SK-N-SH (cell line): ENCODE measurements around the gene SEC62. TPM values are rescaled to one million over a fixed set of nuclear protein-coding genes. Genes with fewer than 3 reads are reported as not detected.

Source experiments
- CTCF ChIA-PET: fragments of 300-600, 350-600 bp; formaldehyde crosslinking; extraction: SDS; loops from one replicate; lab custom pipeline; 2021; lab: Yijun Ruan, JAX
- POLR2A ChIA-PET: fragments of 350-600 bp; sonication (Branson Sonifier 250); formaldehyde crosslinking; extraction: SDS; loops from one replicate; lab custom pipeline; 2020; ENCODE audit warnings: antibody characterized with exemption, inconsistent platforms; lab: Yijun Ruan, JAX
- DNase-seq: peaks from one replicate; pipeline ENCODE4 v3.0.0; 2012
- H2AFZ ChIP-seq: fragments of 200-600 bp; sonication (generic); 2 replicates; pipeline ENCODE4 v1.8.1; 2016; ENCODE audit warnings: antibody characterized with exemption, mild to moderate bottlenecking, low read depth
- H3F3A ChIP-seq: fragments of 200-600 bp; sonication (generic); replicated peaks from 2 replicates; pipeline ENCODE3; 2016; ENCODE audit warnings: antibody characterized with exemption, mild to moderate bottlenecking; ENCODE audit not compliant: insufficient read depth
- H3K27ac ChIP-seq, 2 experiments: fragments of 200-500 bp in 1 of 2; fragments of 200-600 bp in 1 of 2; sonication (Bioruptor generic) in 1 of 2; sonication (generic), shearing (Covaris generic) in 1 of 2; 2 replicates each; pipeline versions ENCODE4 v1.5.1 to v1.6.1; 2014 to 2016; ENCODE audit warnings: low read depth in 2 of 2, inconsistent platforms in 1 of 2, low read length in 1 of 2, mild to moderate bottlenecking in 1 of 2, mixed read lengths in 1 of 2
- H3K27me3 ChIP-seq: fragments of 200-600 bp; sonication (generic), shearing (Covaris generic); 2 replicates; pipeline ENCODE4 v1.6.1; 2016; ENCODE audit warnings: mixed run types; ENCODE audit not compliant: insufficient read depth
- H3K36me3 ChIP-seq, 2 experiments: fragments of 200-500 bp in 1 of 2; fragments of 200-600 bp in 1 of 2; sonication (Bioruptor generic) in 1 of 2; sonication (generic) in 1 of 2; replicated peaks in 1 of 2; 2 replicates each; pipeline versions ENCODE3 to v1.5.1; 2014 to 2016; ENCODE audit warnings: low read length in 1 of 2, mild to moderate bottlenecking in 1 of 2; ENCODE audit not compliant: insufficient read depth in 2 of 2, control insufficient read depth in 1 of 2
- H3K4me1 ChIP-seq, 2 experiments: fragments of 200-500 bp in 1 of 2; fragments of 200-600 bp in 1 of 2; sonication (Bioruptor generic) in 1 of 2; sonication (generic), shearing (Covaris generic) in 1 of 2; 2 replicates each; pipeline versions ENCODE4 v1.5.1 to v1.6.1; 2014 to 2016; ENCODE audit warnings: low read depth in 1 of 2, low read length in 1 of 2, mixed run types in 1 of 2; ENCODE audit not compliant: insufficient read depth in 2 of 2, control insufficient read depth in 1 of 2
- H3K4me2 ChIP-seq: fragments of 200-600 bp; sonication (generic), shearing (Covaris generic); 2 replicates; pipeline ENCODE4 v1.6.1; 2017; ENCODE audit warnings: mixed run types
- H3K4me3 ChIP-seq, 2 experiments: fragments of 200-500 bp in 1 of 2; fragments of 200-600 bp in 1 of 2; sonication (Bioruptor generic) in 1 of 2; sonication (generic), shearing (Covaris generic) in 1 of 2; 2 replicates each; pipeline versions ENCODE4 v1.5.1 to v1.8.1; 2014 to 2016; ENCODE audit warnings: low read depth in 2 of 2, inconsistent platforms in 1 of 2, low read length in 1 of 2, mild to moderate bottlenecking in 1 of 2, mixed read lengths in 1 of 2, moderate library complexity in 1 of 2
- H3K79me2 ChIP-seq: fragments of 200-600 bp; sonication (generic); 2 replicates; pipeline ENCODE4 v1.8.1; 2017; ENCODE audit warnings: mild to moderate bottlenecking; ENCODE audit not compliant: insufficient read depth
- H3K9ac ChIP-seq: fragments of 200-600 bp; sonication (generic); 2 replicates; pipeline ENCODE4 v1.6.1; 2017; ENCODE audit warnings: mixed run types
- H3K9me2 ChIP-seq: fragments of 200-600 bp; sonication (generic); 2 replicates; pipeline ENCODE4 v1.6.1; 2017; ENCODE audit warnings: mixed run types
- H3K9me3 ChIP-seq: fragments of 200-600 bp; sonication (generic); 2 replicates; pipeline ENCODE4 v1.6.1; 2017; ENCODE audit warnings: mixed run types, mild to moderate bottlenecking, moderate library complexity
- H4K20me1 ChIP-seq: fragments of 200-600 bp; sonication (generic); 2 replicates; pipeline ENCODE4 v1.6.1; 2017; ENCODE audit warnings: mild to moderate bottlenecking, mixed run types; ENCODE audit not compliant: insufficient read depth
- CTCF ChIP-seq: fragments of 200-600 bp; sonication (generic); IDR thresholded peaks from 2 replicates; pipeline ENCODE4 v1.6.1; 2017; ENCODE audit warnings: antibody characterized with exemption, mild to moderate bottlenecking, moderate library complexity
- EZH2phosphoT487 ChIP-seq: fragments of 200-600 bp; sonication (generic); IDR thresholded peaks from 2 replicates; pipeline ENCODE4 v1.6.1; 2017; ENCODE audit warnings: low read depth, mixed run types, mild to moderate bottlenecking, antibody characterized with exemption, moderate library complexity, borderline replicate concordance
- FOSL2 ChIP-seq: IDR thresholded peaks from 2 replicates; pipeline ENCODE4 v1.4.0; 2012; ENCODE audit warnings: low read depth, mild to moderate bottlenecking, moderate library complexity, borderline replicate concordance
- FOXJ3 ChIP-seq: sonication (generic); formaldehyde crosslinking; IDR thresholded peaks from 2 replicates; pipeline ENCODE4 v1.5.1; 2020; ENCODE audit warnings: mild to moderate bottlenecking, missing genetic modification reagents
- FOXM1 ChIP-seq: IDR thresholded peaks from 2 replicates; pipeline ENCODE4 v1.4.0; 2012; ENCODE audit warnings: low read depth, mild to moderate bottlenecking
- GABPA ChIP-seq: IDR thresholded peaks from 2 replicates; pipeline ENCODE4 v1.4.0; 2012; ENCODE audit warnings: low read depth, mild to moderate bottlenecking
- IRF3 ChIP-seq: fragments of 150-350 bp; IDR thresholded peaks from 2 replicates; pipeline ENCODE4 v1.6.1; 2016; ENCODE audit warnings: mild to moderate bottlenecking, low read depth, low read length
- MAX ChIP-seq: IDR thresholded peaks from 2 replicates; pipeline ENCODE4 v1.4.0; 2012; ENCODE audit warnings: low read depth
- MEF2A ChIP-seq: IDR thresholded peaks from 2 replicates; pipeline ENCODE4 v1.4.0; 2012; ENCODE audit warnings: low read depth, borderline replicate concordance
- NRF1 ChIP-seq: IDR thresholded peaks from 2 replicates; pipeline ENCODE4 v1.6.1; 2012; ENCODE audit warnings: low read depth, mild to moderate bottlenecking, low read length
- PBX3 ChIP-seq: IDR thresholded peaks from 2 replicates; pipeline ENCODE4; 2012
- POLR2AphosphoS5 ChIP-seq: IDR thresholded peaks from 2 replicates; pipeline ENCODE4 v1.6.1; 2012; ENCODE audit warnings: low read depth, low read length
- RAD21 ChIP-seq: IDR thresholded peaks from 2 replicates; pipeline ENCODE4 v1.6.1; 2012; ENCODE audit warnings: mild to moderate bottlenecking, low read length
- RXRA ChIP-seq: IDR thresholded peaks from 2 replicates; pipeline ENCODE4 v1.4.0; 2012; ENCODE audit warnings: low read depth, mild to moderate bottlenecking, borderline replicate concordance
- SMC3 ChIP-seq: IDR thresholded peaks from 2 replicates; pipeline ENCODE4 v1.6.1; 2012; ENCODE audit warnings: low read depth, low read length, improper control_type of control experiment
- TAF1 ChIP-seq: IDR thresholded peaks from 2 replicates; pipeline ENCODE4 v1.6.1; 2012; ENCODE audit warnings: low read depth, mild to moderate bottlenecking, low read length, moderate library complexity, borderline replicate concordance
- USF1 ChIP-seq: IDR thresholded peaks from 2 replicates; pipeline ENCODE4 v1.4.0; 2012; ENCODE audit warnings: low read depth, borderline replicate concordance
- USF2 ChIP-seq: fragments of 150-350 bp; IDR thresholded peaks from 2 replicates; pipeline ENCODE4 v1.6.1; 2017; ENCODE audit warnings: antibody characterized with exemption, low read length, low read depth, borderline replicate concordance
- YY1 ChIP-seq: IDR thresholded peaks from 2 replicates; pipeline ENCODE4 v1.4.0; 2012; ENCODE audit warnings: low read depth, mild to moderate bottlenecking
- WGBS: methylation state at CpG from one replicate; pipeline ENCODE4 v1.1.6; 2017; ENCODE audit warnings: low lambda C conversion rate; 5-methylcytosine and 5-hydroxymethylcytosine counted together
- polyA plus RNA-seq, 3 experiments: library from polyadenylated mRNA; depleted of rRNA; stranded (reverse); fragments of >200 nt; gene quantifications; 2 replicates each; pipeline ENCODE4 v1.2.3, GENCODE V29; 2012

The SEC62 gene
- polyA plus RNA-seq, 1 of the 3 experiments (the other 2 are of a cell fraction): 15.0 TPM

GRCh38 chr3:169999433-169999832, 32.8 kb downstream of the SEC62 start:
- Histone ChIP-seq H3K9ac (no peak overlapping the region), H3F3A (no peaks in the 10 kb centered on the region), H3K9me3 (no peaks in the 10 kb centered on the region), H3K27me3 (no peaks in the 10 kb centered on the region), H3K36me3 (peaks cover 17 to 24% of the 10 kb centered on the region in 2 experiments), H3K4me2 (no peak overlapping the region), H3K4me3 (no peak overlapping the region), H2AFZ (no peak overlapping the region), H3K79me2 (no peaks in the 10 kb centered on the region), H3K27ac (no peak overlapping the region), H3K4me1 (peaks cover 0 to 3% of the 10 kb centered on the region in 2 experiments; a peak in 1 of 4 replicates), H3K9me2 (no peaks in the 10 kb centered on the region), H4K20me1 (no peaks in the 10 kb centered on the region)
- CTCF ChIA-PET: no interaction called here
- WGBS: 95% methylated on average over 1 of the region's 1 CpG
- TF ChIP-seq FOXM1 (no peak), EZH2phosphoT487 (no peak), IRF3 (no peak), NRF1 (no peak), YY1 (no peak), SMC3 (no peak), POLR2AphosphoS5 (no peak), RXRA (no peak), RAD21 (no peak), MAX (no peak)
- DNase-seq: no peak
- POLR2A ChIA-PET: no interaction called here

GRCh38 chr3:170000051-170000450, 33.4 kb downstream of the SEC62 start:
- Histone ChIP-seq H3K79me2 (no peaks in the 10 kb centered on the region), H3K9ac (no peak overlapping the region), H3K9me2 (no peaks in the 10 kb centered on the region), H3K4me2 (no peak overlapping the region), H2AFZ (no peak overlapping the region), H3K4me1 (peaks cover 0 to 3% of the 10 kb centered on the region in 2 experiments; a peak in 1 of 4 replicates), H4K20me1 (no peaks in the 10 kb centered on the region), H3K27ac (no peak overlapping the region), H3F3A (no peaks in the 10 kb centered on the region), H3K27me3 (no peaks in the 10 kb centered on the region), H3K9me3 (no peaks in the 10 kb centered on the region), H3K4me3 (no peak overlapping the region), H3K36me3 (peaks cover 11 to 18% of the 10 kb centered on the region in 2 experiments)
- 95% methylated on average over 2 of the region's 2 CpGs for WGBS
- ChIA-PET POLR2A (interaction anchor here (0.7 kb wide), 1 partner anchor 187 kb away, joined by 3 read pairs; the partner anchor contains the start of genes LRRC34 and LRRIQ4), CTCF (interaction anchor here (1.0 kb wide), 1 partner anchor 15 kb away, joined by 4 read pairs; no protein-coding TSS in a partner anchor)
- TF ChIP-seq PBX3 (no peak), FOXJ3 (CRISPR knock-in tag) (no peak), USF1 (no peak), TAF1 (no peak), USF2 (no peak), MEF2A (no peak), CTCF (no peak), FOSL2 (no peak), GABPA (no peak)
- DNase-seq: no peak
